A549 (cell line): ENCODE measurements around the gene CHRNB1. TPM values are rescaled to one million over a fixed set of nuclear protein-coding genes. Genes with fewer than 3 reads are reported as not detected.

ENCODE experiments used
- ATAC-seq, 2 experiments: fragments of 200-7000 bp in 1 of 2; fragments of >200 bp in 1 of 2; cut with Nextera tagmentation in 1 of 2; cut with Tn5 transposase in 1 of 2; 3 replicates each; pipeline versions ENCODE4 v1.8.0 to v1.9.1; 2018 to 2020; ENCODE audit warnings: mild to moderate bottlenecking in 1 of 2, moderate library complexity in 1 of 2
- CTCF ChIA-PET: fragments of 300-600 bp; sonication (Branson Sonifier 250); formaldehyde crosslinking; extraction: SDS; loops from one replicate; lab custom pipeline; 2021; ENCODE audit warnings: antibody characterized with exemption, inconsistent platforms; lab: Yijun Ruan, JAX
- POLR2A ChIA-PET: fragments of 350-600 bp; formaldehyde crosslinking; extraction: SDS; loops from one replicate; lab custom pipeline; 2021; ENCODE audit warnings: antibody characterized with exemption, inconsistent platforms; lab: Yijun Ruan, JAX
- DNase-seq, 2 experiments: peaks; one replicate each; pipeline versions ENCODE4 v3.0.0 to v3.0.0-alpha.2; 2011 to 2016; ENCODE audit warnings: low read depth in 1 of 2, low spot score in 1 of 2
- FAIRE-seq: peaks from 2 replicates; lab custom pipeline; 2011; peaks lifted over from hg19 to GRCh38; lab: Jason Lieb, UNC
- H3K27ac ChIP-seq, 2 experiments: fragments of >200 bp; sonication (Bioruptor Twin); formaldehyde crosslinking; 3 replicates each; pipeline ENCODE4 v1.5.1; 2016 to 2017
- H3K4me1 ChIP-seq: fragments of >200 bp; sonication (Bioruptor Twin); formaldehyde crosslinking; 3 replicates; pipeline ENCODE4 v1.6.1; 2016
- H3K4me2 ChIP-seq: fragments of >200 bp; sonication (Bioruptor Twin); formaldehyde crosslinking; 3 replicates; pipeline ENCODE4 v1.6.1; 2016
- H3K4me3 ChIP-seq: fragments of >200 bp; sonication (Bioruptor Twin); formaldehyde crosslinking; 3 replicates; pipeline ENCODE4 v1.5.1; 2016
- H3K9me3 ChIP-seq: fragments of >200 bp; sonication (Bioruptor Twin); formaldehyde crosslinking; 3 replicates; pipeline ENCODE4 v1.6.1; 2016
- BHLHE40 ChIP-seq: IDR thresholded peaks from 2 replicates; pipeline ENCODE4 v1.6.1; 2012; ENCODE audit warnings: low read depth, low read length, inconsistent platforms
- FOSB ChIP-seq: fragments of 250-450 bp; sonication (Bioruptor Pico); IDR thresholded peaks from 2 replicates; pipeline ENCODE4 v1.5.0; 2020; ENCODE audit warnings: mild to moderate bottlenecking, moderate library complexity
- FOXS1 ChIP-seq: fragments of 250-450 bp; sonication (Bioruptor Pico); IDR thresholded peaks from 2 replicates; pipeline ENCODE4 v1.5.0; 2020; ENCODE audit warnings: mild to moderate bottlenecking, moderate library complexity
- JUNB ChIP-seq: fragments of >200 bp; sonication (Bioruptor Twin); formaldehyde crosslinking; IDR thresholded peaks from 2 replicates; pipeline ENCODE4 v1.6.1; 2016
- KDM5A ChIP-seq: fragments of 200-600 bp; sonication (generic); IDR thresholded peaks from 2 replicates; pipeline ENCODE4 v1.6.1; 2016; ENCODE audit warnings: antibody characterized with exemption, mild to moderate bottlenecking
- MAZ ChIP-seq: fragments of 150-350 bp; IDR thresholded peaks from 2 replicates; pipeline ENCODE4 v1.6.1; 2014; ENCODE audit warnings: antibody characterized with exemption, low read depth, low read length, borderline replicate concordance
- POLR2AphosphoS2 ChIP-seq: conservative IDR thresholded peaks from 2 replicates; pipeline ENCODE4 v1.6.1; 2012; ENCODE audit warnings: low read length, improper control_type of control experiment, inconsistent platforms
- WGBS: methylation state at CpG from one replicate; pipeline ENCODE4 v1.1.6; 2017; ENCODE audit errors: missing lambda C conversion rate; 5-methylcytosine and 5-hydroxymethylcytosine counted together
- polyA plus RNA-seq, 4 experiments: library from polyadenylated mRNA; depleted of rRNA in 3 of 4; stranded (reverse); fragments of >200 nt; fragmentation: RNase III in 1 of 4; extraction: RNeasy Plus Mini Kit Qiagen cat#74134 plus additional on column Dnase treatment in 1 of 4; gene quantifications; 2 replicates in 3 of 4; 3 replicates in 1 of 4; pipeline ENCODE4 v1.2.3, GENCODE V29; 2011 to 2017

The CHRNB1 gene
- polyA plus RNA-seq, 2 of the 4 experiments (the other 2 are of a cell fraction): 6.5 to 8.4 TPM

DNA sequence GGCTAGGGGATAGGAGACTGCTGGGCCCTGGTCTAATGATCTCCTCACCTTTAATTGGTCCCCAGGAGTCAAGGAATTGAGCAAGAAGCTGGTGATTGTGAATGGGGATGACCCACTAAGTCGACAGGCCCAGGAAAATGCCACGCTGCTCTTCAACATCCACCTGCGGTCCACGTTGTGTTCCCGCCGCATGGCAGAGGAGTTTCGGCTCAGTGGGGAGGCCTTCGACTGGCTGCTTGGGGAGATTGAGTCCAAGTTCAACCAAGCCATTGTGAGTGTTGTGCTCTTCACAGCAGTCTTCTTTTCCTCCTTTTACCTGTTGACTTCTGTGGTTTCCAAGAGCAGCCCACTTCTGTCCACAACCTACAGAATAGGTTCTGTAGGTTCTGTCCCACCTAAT lies 58.7 kb downstream of the CHRNB1 start:
- no peak for DNase-seq
- Histone ChIP-seq H3K9me3 (no peaks in the 10 kb centered on the region), H3K4me3 (no peak overlapping the region), H3K4me2 (no peak overlapping the region), H3K27ac (no peak overlapping the region), H3K4me1 (no peaks in the 10 kb centered on the region)
- ChIA-PET POLR2A (interaction anchor here (1.0 kb wide), 1 partner anchor 20 kb away, joined by 3 read pairs; the partner anchor contains the start of gene POLR2A), CTCF (interaction anchor here (0.7 to 7.4 kb wide), 9 partner anchors 9 to 159 kb away, joined by 3 to 72 read pairs (median 4); partner anchors contain the start of genes SENP3, TMEM95 and TNFSF13)
- no peak for FAIRE-seq
- ATAC-seq: no peak
- TF ChIP-seq MAZ (no peak), POLR2AphosphoS2 (no peak), BHLHE40 (no peak), KDM5A (no peak), FOSB (CRISPR knock-in tag) (no peak), JUNB (no peak), FOXS1 (CRISPR knock-in tag) (no peak)
- WGBS: 92% methylated on average over 8 of the region's 8 CpGs

Other genes starting within 250 kb of the CHRNB1 start
Only the 30 nearest of the 40 such genes appear.
- gene CLDN7, start 182.6 kb upstream of the CHRNB1 start, polyA plus RNA-seq (2011; rRNA removed): 4.2 and 4.6 TPM in 2 replicates
- 0.59 to 0.97 TPM (median 0.59 TPM) in 3 replicates for gene CLDN7, start 182.6 kb upstream of the CHRNB1 start, polyA plus RNA-seq (2017; fragmentation: RNase III; extraction: RNeasy Plus Mini Kit Qiagen cat#74134 plus additional on column Dnase treatment)
- 0.16 TPM in 2 replicates for gene SLC2A4, start 163.3 kb upstream of the CHRNB1 start, polyA plus RNA-seq (2011; rRNA removed)
- 0.17 to 0.18 TPM (median 0.17 TPM) in 3 replicates for gene SLC2A4, start 163.3 kb upstream of the CHRNB1 start, polyA plus RNA-seq (2017; fragmentation: RNase III; extraction: RNeasy Plus Mini Kit Qiagen cat#74134 plus additional on column Dnase treatment)
- gene YBX2, start 150.4 kb upstream of the CHRNB1 start, polyA plus RNA-seq (2011; rRNA removed): 0.61 and 0.98 TPM in 2 replicates
- gene YBX2, start 150.4 kb upstream of the CHRNB1 start, polyA plus RNA-seq (2017; fragmentation: RNase III; extraction: RNeasy Plus Mini Kit Qiagen cat#74134 plus additional on column Dnase treatment): 0.22 to 0.57 TPM (median 0.36 TPM) in 3 replicates
- 945 and 969 TPM in 2 replicates for gene EIF5A, start 137.4 kb upstream of the CHRNB1 start, polyA plus RNA-seq (2011; rRNA removed)
- gene EIF5A, start 137.4 kb upstream of the CHRNB1 start, polyA plus RNA-seq (2017; fragmentation: RNase III; extraction: RNeasy Plus Mini Kit Qiagen cat#74134 plus additional on column Dnase treatment): 1,779 to 2,042 TPM (median 1,918 TPM) in 3 replicates
- 48.5 and 61.7 TPM in 2 replicates for gene GPS2, start 129.7 kb upstream of the CHRNB1 start, polyA plus RNA-seq (2011; rRNA removed)
- 147 to 171 TPM (median 158 TPM) in 3 replicates for gene GPS2, start 129.7 kb upstream of the CHRNB1 start, polyA plus RNA-seq (2017; fragmentation: RNase III; extraction: RNeasy Plus Mini Kit Qiagen cat#74134 plus additional on column Dnase treatment)
- gene NEURL4, start 115.7 kb upstream of the CHRNB1 start, polyA plus RNA-seq (2011; rRNA removed): 12.2 and 18.3 TPM in 2 replicates
- 44.2 to 50.4 TPM (median 47.5 TPM) in 3 replicates for gene NEURL4, start 115.7 kb upstream of the CHRNB1 start, polyA plus RNA-seq (2017; fragmentation: RNase III; extraction: RNeasy Plus Mini Kit Qiagen cat#74134 plus additional on column Dnase treatment)
- 0.03 and 0.41 TPM in 2 replicates for gene ACAP1, start 108.5 kb upstream of the CHRNB1 start, polyA plus RNA-seq (2011; rRNA removed)
- gene ACAP1, start 108.5 kb upstream of the CHRNB1 start, polyA plus RNA-seq (2017; fragmentation: RNase III; extraction: RNeasy Plus Mini Kit Qiagen cat#74134 plus additional on column Dnase treatment): 1.3 to 2.1 TPM (median 1.4 TPM) in 3 replicates
- 6.1 and 7.0 TPM in 2 replicates for gene KCTD11, start 92.9 kb upstream of the CHRNB1 start, polyA plus RNA-seq (2011; rRNA removed)
- gene KCTD11, start 92.9 kb upstream of the CHRNB1 start, polyA plus RNA-seq (2017; fragmentation: RNase III; extraction: RNeasy Plus Mini Kit Qiagen cat#74134 plus additional on column Dnase treatment): 9.6 to 10.7 TPM (median 10.3 TPM) in 3 replicates
- not detected in 2 replicates for gene TMEM95, start 89.9 kb upstream of the CHRNB1 start, polyA plus RNA-seq (2011; rRNA removed)
- gene TMEM95, start 89.9 kb upstream of the CHRNB1 start, polyA plus RNA-seq (2017; fragmentation: RNase III; extraction: RNeasy Plus Mini Kit Qiagen cat#74134 plus additional on column Dnase treatment): not detected in 3 replicates
- 1.2 and 1.8 TPM in 2 replicates for gene TNK1, start 64.0 kb upstream of the CHRNB1 start, polyA plus RNA-seq (2011; rRNA removed)
- gene TNK1, start 64.0 kb upstream of the CHRNB1 start, polyA plus RNA-seq (2017; fragmentation: RNase III; extraction: RNeasy Plus Mini Kit Qiagen cat#74134 plus additional on column Dnase treatment): 2.1 to 2.4 TPM (median 2.2 TPM) in 3 replicates
- gene PLSCR3, start 50.5 kb upstream of the CHRNB1 start, polyA plus RNA-seq (2011; rRNA removed): 11.0 and 13.7 TPM in 2 replicates
- 27.5 to 33.4 TPM (median 29.6 TPM) in 3 replicates for gene PLSCR3, start 50.5 kb upstream of the CHRNB1 start, polyA plus RNA-seq (2017; fragmentation: RNase III; extraction: RNeasy Plus Mini Kit Qiagen cat#74134 plus additional on column Dnase treatment)
- gene TMEM256, start 41.0 kb upstream of the CHRNB1 start, polyA plus RNA-seq (2011; rRNA removed): 127 and 210 TPM in 2 replicates
- 142 to 166 TPM (median 164 TPM) in 3 replicates for gene TMEM256, start 41.0 kb upstream of the CHRNB1 start, polyA plus RNA-seq (2017; fragmentation: RNase III; extraction: RNeasy Plus Mini Kit Qiagen cat#74134 plus additional on column Dnase treatment)
- 4.1 and 6.9 TPM in 2 replicates for gene NLGN2, start 37.2 kb upstream of the CHRNB1 start, polyA plus RNA-seq (2011; rRNA removed)
- gene NLGN2, start 37.2 kb upstream of the CHRNB1 start, polyA plus RNA-seq (2017; fragmentation: RNase III; extraction: RNeasy Plus Mini Kit Qiagen cat#74134 plus additional on column Dnase treatment): 17.6 to 27.9 TPM (median 27.5 TPM) in 3 replicates
- not detected in 2 replicates for gene SPEM1, start 24.7 kb upstream of the CHRNB1 start, polyA plus RNA-seq (2011; rRNA removed)
- gene SPEM1, start 24.7 kb upstream of the CHRNB1 start, polyA plus RNA-seq (2017; fragmentation: RNase III; extraction: RNeasy Plus Mini Kit Qiagen cat#74134 plus additional on column Dnase treatment): 0.09 to 0.13 TPM in 2 of 3 replicates, not detected in the other
- gene SPEM2, start 19.4 kb upstream of the CHRNB1 start, polyA plus RNA-seq (2011; rRNA removed): not detected in 2 replicates
- gene SPEM2, start 19.4 kb upstream of the CHRNB1 start, polyA plus RNA-seq (2017; fragmentation: RNase III; extraction: RNeasy Plus Mini Kit Qiagen cat#74134 plus additional on column Dnase treatment): not detected in 3 replicates
- not detected in 2 replicates for gene SPEM3, start 16.2 kb upstream of the CHRNB1 start, polyA plus RNA-seq (2011; rRNA removed)
- gene SPEM3, start 16.2 kb upstream of the CHRNB1 start, polyA plus RNA-seq (2017; fragmentation: RNase III; extraction: RNeasy Plus Mini Kit Qiagen cat#74134 plus additional on column Dnase treatment): not detected in 3 replicates
- 4.4 and 4.9 TPM in 2 replicates for gene TMEM102, start 9.6 kb upstream of the CHRNB1 start, polyA plus RNA-seq (2011; rRNA removed)
- gene TMEM102, start 9.6 kb upstream of the CHRNB1 start, polyA plus RNA-seq (2017; fragmentation: RNase III; extraction: RNeasy Plus Mini Kit Qiagen cat#74134 plus additional on column Dnase treatment): 6.5 to 8.9 TPM (median 8.1 TPM) in 3 replicates
- 1.4 and 1.9 TPM in 2 replicates for gene FGF11, start 5.5 kb upstream of the CHRNB1 start, polyA plus RNA-seq (2011; rRNA removed)
- 1.1 to 1.8 TPM (median 1.5 TPM) in 3 replicates for gene FGF11, start 5.5 kb upstream of the CHRNB1 start, polyA plus RNA-seq (2017; fragmentation: RNase III; extraction: RNeasy Plus Mini Kit Qiagen cat#74134 plus additional on column Dnase treatment)
- 14.4 and 18.2 TPM in 2 replicates for gene ZBTB4, start 34.6 kb downstream of the CHRNB1 start, polyA plus RNA-seq (2011; rRNA removed)
- 24.4 to 29.5 TPM (median 28.2 TPM) in 3 replicates for gene ZBTB4, start 34.6 kb downstream of the CHRNB1 start, polyA plus RNA-seq (2017; fragmentation: RNase III; extraction: RNeasy Plus Mini Kit Qiagen cat#74134 plus additional on column Dnase treatment)
- gene SLC35G6, start 36.4 kb downstream of the CHRNB1 start, polyA plus RNA-seq (2011; rRNA removed): not detected in 2 replicates
- not detected in 3 replicates for gene SLC35G6, start 36.4 kb downstream of the CHRNB1 start, polyA plus RNA-seq (2017; fragmentation: RNase III; extraction: RNeasy Plus Mini Kit Qiagen cat#74134 plus additional on column Dnase treatment)
- 22.8 and 57.1 TPM in 2 replicates for gene POLR2A, start 39.3 kb downstream of the CHRNB1 start, polyA plus RNA-seq (2011; rRNA removed)
- gene POLR2A, start 39.3 kb downstream of the CHRNB1 start, polyA plus RNA-seq (2017; fragmentation: RNase III; extraction: RNeasy Plus Mini Kit Qiagen cat#74134 plus additional on column Dnase treatment): 65.6 to 69.6 TPM (median 67.4 TPM) in 3 replicates
- gene TNFSF12, start 104.0 kb downstream of the CHRNB1 start, polyA plus RNA-seq (2011; rRNA removed): 11.9 and 12.4 TPM in 2 replicates
- gene TNFSF12, start 104.0 kb downstream of the CHRNB1 start, polyA plus RNA-seq (2017; fragmentation: RNase III; extraction: RNeasy Plus Mini Kit Qiagen cat#74134 plus additional on column Dnase treatment): 7.9 to 9.9 TPM (median 9.7 TPM) in 3 replicates
- 1.0 TPM in 2 replicates for gene TNFSF13, start 113.7 kb downstream of the CHRNB1 start, polyA plus RNA-seq (2011; rRNA removed)
- gene TNFSF13, start 113.7 kb downstream of the CHRNB1 start, polyA plus RNA-seq (2017; fragmentation: RNase III; extraction: RNeasy Plus Mini Kit Qiagen cat#74134 plus additional on column Dnase treatment): 0.41 to 0.78 TPM (median 0.61 TPM) in 3 replicates
- gene SENP3, start 116.9 kb downstream of the CHRNB1 start, polyA plus RNA-seq (2011; rRNA removed): 150 and 165 TPM in 2 replicates
- 104 to 119 TPM (median 114 TPM) in 3 replicates for gene SENP3, start 116.9 kb downstream of the CHRNB1 start, polyA plus RNA-seq (2017; fragmentation: RNase III; extraction: RNeasy Plus Mini Kit Qiagen cat#74134 plus additional on column Dnase treatment)
- gene CD68, start 134.6 kb downstream of the CHRNB1 start, polyA plus RNA-seq (2011; rRNA removed): 14.9 and 17.7 TPM in 2 replicates
- gene CD68, start 134.6 kb downstream of the CHRNB1 start, polyA plus RNA-seq (2017; fragmentation: RNase III; extraction: RNeasy Plus Mini Kit Qiagen cat#74134 plus additional on column Dnase treatment): 6.5 to 11.6 TPM (median 9.8 TPM) in 3 replicates
- gene MPDU1, start 138.8 kb downstream of the CHRNB1 start, polyA plus RNA-seq (2011; rRNA removed): 148 and 204 TPM in 2 replicates
- 126 to 134 TPM (median 127 TPM) in 3 replicates for gene MPDU1, start 138.8 kb downstream of the CHRNB1 start, polyA plus RNA-seq (2017; fragmentation: RNase III; extraction: RNeasy Plus Mini Kit Qiagen cat#74134 plus additional on column Dnase treatment)
- gene SOX15, start 145.0 kb downstream of the CHRNB1 start, polyA plus RNA-seq (2011; rRNA removed): 0.05 and 0.11 TPM in 2 replicates
- gene SOX15, start 145.0 kb downstream of the CHRNB1 start, polyA plus RNA-seq (2017; fragmentation: RNase III; extraction: RNeasy Plus Mini Kit Qiagen cat#74134 plus additional on column Dnase treatment): 0.19 to 0.30 TPM (median 0.22 TPM) in 3 replicates
- gene FXR2, start 169.8 kb downstream of the CHRNB1 start, polyA plus RNA-seq (2011; rRNA removed): 40.7 and 45.3 TPM in 2 replicates
- 38.9 to 45.2 TPM (median 42.9 TPM) in 3 replicates for gene FXR2, start 169.8 kb downstream of the CHRNB1 start, polyA plus RNA-seq (2017; fragmentation: RNase III; extraction: RNeasy Plus Mini Kit Qiagen cat#74134 plus additional on column Dnase treatment)
- gene SAT2, start 182.8 kb downstream of the CHRNB1 start, polyA plus RNA-seq (2011; rRNA removed): 38.1 and 44.4 TPM in 2 replicates
- gene SAT2, start 182.8 kb downstream of the CHRNB1 start, polyA plus RNA-seq (2017; fragmentation: RNase III; extraction: RNeasy Plus Mini Kit Qiagen cat#74134 plus additional on column Dnase treatment): 59.8 to 76.3 TPM (median 70.1 TPM) in 3 replicates
- 0.31 and 0.34 TPM in 2 replicates for gene SHBG, start 185.1 kb downstream of the CHRNB1 start, polyA plus RNA-seq (2011; rRNA removed)
- 0.37 to 0.63 TPM (median 0.50 TPM) in 3 replicates for gene SHBG, start 185.1 kb downstream of the CHRNB1 start, polyA plus RNA-seq (2017; fragmentation: RNase III; extraction: RNeasy Plus Mini Kit Qiagen cat#74134 plus additional on column Dnase treatment)